Uterus (tissue), 4 donors: ENCODE data around the gene ARHGAP31. TPM values are rescaled to one million over a fixed set of nuclear protein-coding genes. Genes with fewer than 3 reads are reported as not detected.
A peak's percentile ranks its signal among the peaks of the same experiment; 100 is the strongest.

Source experiments
- DNase-seq, 2 donors: peaks; one replicate each; pipeline ENCODE4 v3.0.0-alpha.2; 2019 to 2020
- H3K27ac ChIP-seq, 2 donors: fragments of 200-600 bp; sonication (generic); 1 replicate in 1 of 2; 2 replicates in 1 of 2; pipeline ENCODE4 v1.5.1; 2016 to 2018
- H3K27me3 ChIP-seq, 2 donors: fragments of 200-600 bp; sonication (generic); one replicate each; pipeline ENCODE4 v1.5.1; 2018 to 2019; ENCODE audit warnings: control low read depth in 1 of 2
- H3K36me3 ChIP-seq, 2 donors: fragments of 200-600 bp; sonication (generic); one replicate each; pipeline ENCODE4 v1.5.1; 2019; ENCODE audit warnings: control low read depth in 1 of 2
- H3K4me1 ChIP-seq, 2 donors: fragments of 200-600 bp; sonication (generic); one replicate each; pipeline ENCODE4 v1.5.1; 2018 to 2019; ENCODE audit warnings: control low read depth in 1 of 2
- H3K4me3 ChIP-seq, 2 donors: fragments of 200-600 bp; sonication (generic); 1 replicate in 1 of 2; 2 replicates in 1 of 2; pipeline ENCODE4 v1.5.1; 2018 to 2019; ENCODE audit warnings: mild to moderate bottlenecking in 1 of 2
- H3K9me3 ChIP-seq, 2 donors: fragments of 200-600 bp; sonication (generic); one replicate each; pipeline ENCODE4 v1.5.1; 2019; ENCODE audit warnings: control low read depth in 1 of 2
- CTCF ChIP-seq, 4 experiments: fragments of 200-600 bp in 2 of 4; fragments of 450-650 bp in 2 of 4; sonication (generic) in 2 of 4; IDR thresholded peaks; one replicate each; pipeline ENCODE4 v1.5.1; 2016 to 2019; ENCODE audit warnings: antibody characterized with exemption in 4 of 4, mild to moderate bottlenecking in 2 of 4, moderate library complexity in 1 of 4
- POLR2A ChIP-seq, 2 donors: fragments of 450-650 bp; IDR thresholded peaks; one replicate each; pipeline ENCODE4 v1.6.1; 2016; ENCODE audit warnings: antibody characterized with exemption in 2 of 2, mild to moderate bottlenecking in 1 of 2, moderate library complexity in 1 of 2
- intact Hi-C: fragments of 100-400 bp; cut with DNase I; formaldehyde crosslinking; loops from one replicate; pipeline ENCODE4 v1.15.1; 2023; ENCODE audit warnings: low total_unique reads
- total RNA-seq, 4 donors: library from RNA; depleted of rRNA in 3 of 4; stranded (reverse); fragments of >200 nt in 3 of 4; gene quantifications; one replicate each; pipeline versions ENCODE4 v1.1.0 to v1.2.4, GENCODE V29; 2014 to 2023
- donor health status: DM: yes; HTN: yes; CAD: no.

The ARHGAP31 gene
- total RNA-seq, 4 donors from 2014 or later: 17.6 to 53.2 (median 29.4) TPM

GRCh38 chr3:119290613-119291012 is 3.6 kb upstream of the ARHGAP31 start:
- Histone ChIP-seq H3K9me3 (no peaks in the 10 kb centered on the region), H3K27ac (no peak overlapping the region), H3K4me1 (no peaks in the 10 kb centered on the region), H3K36me3 (no peaks in the 10 kb centered on the region), H3K27me3 (no peaks in the 10 kb centered on the region), H3K4me3 (no peak overlapping the region)
- TF ChIP-seq POLR2A (IDR thresholded peaks at IDR 0.05): no peak
- no peak for TF ChIP-seq CTCF (IDR thresholded peaks at IDR 0.05)
- intact Hi-C loops: no loop called here
- no peak for DNase-seq

DNA sequence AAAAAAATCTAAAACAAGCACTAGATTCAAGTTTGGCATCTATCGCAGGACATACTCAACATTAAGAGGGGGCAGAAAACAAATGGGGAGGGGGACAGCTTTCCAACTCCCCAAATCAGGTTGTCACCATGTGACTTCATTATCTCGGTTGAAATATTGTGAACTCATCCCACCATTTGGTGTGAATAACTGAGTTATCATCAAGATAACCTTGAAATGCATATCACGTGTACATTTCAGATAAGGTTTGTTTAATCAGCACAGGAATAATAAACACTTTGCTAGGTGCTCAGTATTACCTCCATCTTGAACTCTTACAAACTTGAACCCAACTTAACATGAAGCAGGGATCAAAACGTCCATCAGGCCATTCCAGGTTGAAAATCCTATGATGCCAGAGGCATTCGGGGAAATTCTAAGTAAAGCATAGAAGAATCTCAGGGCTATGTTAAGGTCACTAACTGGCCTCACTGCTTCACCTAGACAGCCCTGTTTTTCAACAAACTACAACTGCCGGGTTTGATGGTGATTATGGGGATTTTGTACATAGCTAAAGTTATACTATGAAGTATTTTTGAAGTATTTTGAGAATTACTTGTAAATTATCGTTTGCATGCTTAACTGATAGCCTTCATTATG is 3.0 kb upstream of the ARHGAP31 start:
- H3K4me1 ChIP-seq: no peaks in the 10 kb centered on the region
- intact Hi-C loops: no loop called here
- no peaks in the 10 kb centered on the region for H3K9me3 ChIP-seq
- H3K36me3 ChIP-seq: no peaks in the 10 kb centered on the region
- DNase-seq: no peak
- no peak overlapping the region for H3K27ac ChIP-seq
- no peak overlapping the region for H3K4me3 ChIP-seq
- TF ChIP-seq POLR2A (IDR thresholded peaks at IDR 0.05) (no peak), CTCF (IDR thresholded peaks at IDR 0.05) (no peak)
- H3K27me3 ChIP-seq: no peaks in the 10 kb centered on the region

DNA sequence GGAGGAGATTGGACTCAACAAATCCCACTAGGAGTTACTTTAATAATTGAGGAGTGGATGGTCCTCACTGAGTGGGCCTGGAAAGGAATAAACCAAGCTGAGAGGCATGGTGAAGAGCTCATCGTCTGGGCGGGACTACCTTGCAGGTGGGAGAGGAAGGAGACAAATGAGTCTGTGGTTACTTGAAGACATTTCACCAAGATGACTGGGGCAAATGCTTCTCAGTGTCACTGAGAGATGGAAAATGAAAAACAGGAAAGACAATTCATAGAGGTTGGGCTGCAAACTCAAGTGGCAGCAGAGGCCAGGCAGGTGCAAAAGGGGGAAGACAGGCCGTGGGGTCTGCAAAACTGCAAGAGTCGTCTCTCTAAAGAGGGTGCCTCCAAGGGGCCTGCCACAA is 1.5 kb upstream of the ARHGAP31 start:
- no peak overlapping the region for H3K4me3 ChIP-seq
- H3K27ac ChIP-seq: no peak overlapping the region
- no peaks in the 10 kb centered on the region for H3K27me3 ChIP-seq
- no peaks in the 10 kb centered on the region for H3K36me3 ChIP-seq
- intact Hi-C loops: no loop called here
- DNase-seq: no peak
- TF ChIP-seq CTCF (IDR thresholded peaks at IDR 0.05): no peak
- TF ChIP-seq POLR2A (IDR thresholded peaks at IDR 0.05): no peak
- H3K9me3 ChIP-seq: no peaks in the 10 kb centered on the region
- no peaks in the 10 kb centered on the region for H3K4me1 ChIP-seq

- intact Hi-C loops: no loop called here
- H3K27ac ChIP-seq: peak overlapping the region; percentile 87 to 94
- H3K4me3 ChIP-seq: peak overlapping the region; percentile 80 to 86
- H3K4me1 ChIP-seq: no peaks in the 10 kb centered on the region
- no peaks in the 10 kb centered on the region for H3K27me3 ChIP-seq
- no peaks in the 10 kb centered on the region for H3K9me3 ChIP-seq
- DNase-seq: no peak
- H3K36me3 ChIP-seq: no peaks in the 10 kb centered on the region
- TF ChIP-seq CTCF (IDR thresholded peaks at IDR 0.05) (no peak), POLR2A (IDR thresholded peaks at IDR 0.05) (no peak)
Measured at GRCh38 chr3:119293105-119293870, 895 bp upstream of the ARHGAP31 start.
